PC-9 (cell line): ENCODE results near the gene SELPLG. TPM values are rescaled to one million over a fixed set of nuclear protein-coding genes. Genes with fewer than 3 reads are reported as not detected.
"Not testable (repeated sequence)": the region's sequence is repeated elsewhere in the genome, so short reads cannot be mapped to it uniquely, and the experiment has no call there.

ENCODE experiments used
- BruUV-seq: library from RNA; stranded (reverse); fragments of 400-500 nt; replicated peaks from 2 replicates; lab custom pipeline; 2021; lab: Mats Ljungman, UMichigan
- CTCF ChIA-PET: fragments of 300-600 bp; sonication (Branson Sonifier 250); formaldehyde crosslinking; loops from one replicate; lab custom pipeline; 2022; ENCODE audit warnings: antibody characterized with exemption; lab: Charles Lee
- POLR2A ChIA-PET: fragments of 300-600 bp; sonication (Branson Sonifier 250); formaldehyde crosslinking; loops from one replicate; lab custom pipeline; 2022; ENCODE audit warnings: antibody characterized with exemption; ENCODE audit not compliant: unreplicated experiment; lab: Charles Lee
- DNase-seq, 2 experiments: peaks; one replicate each; pipeline versions ENCODE4 v3.0.0 to v3.0.0-alpha.2; 2015 to 2022; ENCODE audit warnings: mixed read lengths in 1 of 2
- H2AFZ ChIP-seq: fragments of 200-600 bp; sonication (generic); 2 replicates; pipeline ENCODE4 v1.8.1; 2017; ENCODE audit warnings: antibody characterized with exemption
- H3F3A ChIP-seq: fragments of 200-600 bp; sonication (generic); 2 replicates; pipeline ENCODE4 v1.8.1; 2017; ENCODE audit warnings: antibody characterized with exemption, mild to moderate bottlenecking, low read depth; ENCODE audit not compliant: insufficient read depth
- H3K27ac ChIP-seq: fragments of 200-600 bp; sonication (generic); 2 replicates; pipeline ENCODE4 v1.6.1; 2016; ENCODE audit warnings: mixed run types
- H3K27me3 ChIP-seq: fragments of 200-600 bp; sonication (generic); 2 replicates; pipeline ENCODE4 v1.6.1; 2016; ENCODE audit warnings: low read depth, mixed run types; ENCODE audit not compliant: insufficient read depth
- H3K36me3 ChIP-seq: fragments of 200-600 bp; sonication (generic); 2 replicates; pipeline ENCODE4 v1.6.1; 2016; ENCODE audit warnings: low read depth, mixed run types
- H3K4me1 ChIP-seq: fragments of 200-600 bp; sonication (generic); replicated peaks from 2 replicates; pipeline ENCODE4 v1.6.1; 2016; ENCODE audit warnings: mixed run types; ENCODE audit not compliant: insufficient read depth
- H3K4me2 ChIP-seq: fragments of 200-600 bp; sonication (generic); 2 replicates; pipeline ENCODE4 v1.6.1; 2017; ENCODE audit warnings: mixed run types
- H3K4me3 ChIP-seq: fragments of 200-600 bp; sonication (generic); 2 replicates; pipeline ENCODE4 v1.6.1; 2016; ENCODE audit warnings: mixed run types
- H3K79me2 ChIP-seq: fragments of 200-600 bp; sonication (generic); 2 replicates; pipeline ENCODE4 v1.6.1; 2017; ENCODE audit warnings: low read depth, mixed run types
- H3K9me2 ChIP-seq: fragments of 200-600 bp; sonication (generic); 2 replicates; pipeline ENCODE4 v1.8.1; 2017; ENCODE audit warnings: mild to moderate bottlenecking; ENCODE audit not compliant: insufficient read depth
- H3K9me3 ChIP-seq: fragments of 200-600 bp; sonication (generic); 2 replicates; pipeline ENCODE4 v1.8.1; 2016; ENCODE audit warnings: low read depth; ENCODE audit not compliant: insufficient read depth
- H4K20me1 ChIP-seq: fragments of 200-600 bp; sonication (generic); 2 replicates; pipeline ENCODE4 v1.8.1; 2017; ENCODE audit not compliant: insufficient read depth
- EZH2 ChIP-seq: fragments of 200-600 bp; sonication (generic); IDR thresholded peaks from 2 replicates; pipeline ENCODE4 v1.8.0; 2017; ENCODE audit warnings: antibody characterized with exemption, low read depth
- intact Hi-C: fragments of 100-400 bp; cut with micrococcal nuclease; formaldehyde crosslinking; loops from one replicate; pipeline ENCODE4 v1.10.0; 2022; ENCODE audit not compliant: unreplicated experiment
- total RNA-seq: library from RNA; stranded (reverse); gene quantifications from 2 replicates; pipeline ENCODE4 v1.2.3, GENCODE V29; 2021
- TF ChIP-seq, protein P1 (sequence below): fragments of 200-600 bp; sonication (generic); conservative IDR thresholded peaks from 2 replicates; pipeline ENCODE4 v1.6.1; 2017; ENCODE audit warnings: mixed run types, antibody characterized with exemption, mild to moderate bottlenecking, moderate library complexity

SELPLG gene
- total RNA-seq, 1 experiment from 2014 or later: 0.96 TPM

DNA sequence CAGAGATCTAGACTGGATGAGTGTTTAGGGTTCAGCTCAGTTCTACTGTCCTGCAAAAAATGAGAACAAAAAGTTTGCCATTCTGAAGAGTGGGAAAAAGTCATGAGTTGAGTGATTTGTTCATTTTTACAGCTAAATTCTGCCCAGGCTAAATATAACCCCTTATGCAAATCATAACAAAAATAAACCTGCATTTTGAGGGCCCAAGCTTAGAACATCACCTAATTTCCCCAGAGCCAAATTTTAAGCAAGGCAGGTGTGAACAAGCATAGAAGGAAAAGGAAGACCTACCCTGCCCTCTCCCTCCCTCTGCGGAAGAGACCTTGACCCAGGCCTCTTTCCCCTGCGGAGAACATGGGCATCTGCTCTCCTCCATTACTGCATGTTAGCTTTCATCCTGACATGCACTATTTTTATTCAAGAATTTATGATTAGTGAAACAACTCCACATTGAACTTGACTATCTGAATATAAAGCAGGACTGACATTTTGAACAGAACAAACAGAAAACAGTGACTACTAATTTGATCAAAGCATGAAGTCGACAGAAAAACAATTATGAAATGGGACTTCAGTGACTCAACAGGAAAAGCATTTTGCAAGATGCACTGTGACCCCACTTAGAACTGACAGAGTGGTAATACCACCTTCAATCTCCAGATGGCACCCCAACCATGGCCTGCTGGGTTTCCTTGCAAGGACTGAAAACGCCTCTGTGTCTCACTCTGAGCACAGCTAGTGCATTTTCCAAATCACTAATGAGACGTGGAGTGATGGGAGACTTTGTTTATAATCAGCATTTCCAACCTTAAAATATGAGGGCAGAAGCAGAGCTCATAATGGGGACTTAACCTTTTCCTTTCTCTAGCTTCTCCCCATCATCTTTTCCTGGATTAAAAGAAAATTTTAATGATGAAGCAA, 30.9 kb upstream of the SELPLG start:
- intact Hi-C loops: loop anchor here (1.0 to 10.0 kb wide), 8 partner anchors 58 to 730 kb away; partner anchors contain the start of genes ALKBH2, ISCU and SART3
- no peaks in the 10 kb centered on the region for H3K27me3 ChIP-seq
- H3F3A ChIP-seq: peaks cover 24% of the 10 kb centered on the region
- no peaks in the 10 kb centered on the region; the same call in 1 of the 2 replicates for H3K36me3 ChIP-seq
- no peaks in the 10 kb centered on the region for H4K20me1 ChIP-seq
- H3K4me3 ChIP-seq: no peak overlapping the region
- peak; percentile 84 to 88 for DNase-seq
- TF ChIP-seq, protein P1, sequence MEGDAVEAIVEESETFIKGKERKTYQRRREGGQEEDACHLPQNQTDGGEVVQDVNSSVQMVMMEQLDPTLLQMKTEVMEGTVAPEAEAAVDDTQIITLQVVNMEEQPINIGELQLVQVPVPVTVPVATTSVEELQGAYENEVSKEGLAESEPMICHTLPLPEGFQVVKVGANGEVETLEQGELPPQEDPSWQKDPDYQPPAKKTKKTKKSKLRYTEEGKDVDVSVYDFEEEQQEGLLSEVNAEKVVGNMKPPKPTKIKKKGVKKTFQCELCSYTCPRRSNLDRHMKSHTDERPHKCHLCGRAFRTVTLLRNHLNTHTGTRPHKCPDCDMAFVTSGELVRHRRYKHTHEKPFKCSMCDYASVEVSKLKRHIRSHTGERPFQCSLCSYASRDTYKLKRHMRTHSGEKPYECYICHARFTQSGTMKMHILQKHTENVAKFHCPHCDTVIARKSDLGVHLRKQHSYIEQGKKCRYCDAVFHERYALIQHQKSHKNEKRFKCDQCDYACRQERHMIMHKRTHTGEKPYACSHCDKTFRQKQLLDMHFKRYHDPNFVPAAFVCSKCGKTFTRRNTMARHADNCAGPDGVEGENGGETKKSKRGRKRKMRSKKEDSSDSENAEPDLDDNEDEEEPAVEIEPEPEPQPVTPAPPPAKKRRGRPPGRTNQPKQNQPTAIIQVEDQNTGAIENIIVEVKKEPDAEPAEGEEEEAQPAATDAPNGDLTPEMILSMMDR: peak; percentile 95
- TF ChIP-seq EZH2: no peak
- no peak overlapping the region for H2AFZ ChIP-seq
- ChIA-PET CTCF (interaction anchor here (0.6 to 1.8 kb wide), 5 partner anchors 19 to 168 kb away, joined by 3 to 10 read pairs (median 4); no protein-coding TSS in a partner anchor), POLR2A (interaction anchor here (0.6 kb wide), 1 partner anchor 168 kb away, joined by 3 read pairs; no protein-coding TSS in a partner anchor)
- peaks cover 7% of the 10 kb centered on the region for H3K4me1 ChIP-seq
- H3K27ac ChIP-seq: peak overlapping the region; percentile 51
- peak overlapping the region; percentile 60 for H3K4me2 ChIP-seq
- H3K9me2 ChIP-seq: no peaks in the 10 kb centered on the region
- H3K9me3 ChIP-seq: no peaks in the 10 kb centered on the region
- BruUV-seq: no TSS peak
- peaks cover 19% of the 10 kb centered on the region for H3K79me2 ChIP-seq

DNA sequence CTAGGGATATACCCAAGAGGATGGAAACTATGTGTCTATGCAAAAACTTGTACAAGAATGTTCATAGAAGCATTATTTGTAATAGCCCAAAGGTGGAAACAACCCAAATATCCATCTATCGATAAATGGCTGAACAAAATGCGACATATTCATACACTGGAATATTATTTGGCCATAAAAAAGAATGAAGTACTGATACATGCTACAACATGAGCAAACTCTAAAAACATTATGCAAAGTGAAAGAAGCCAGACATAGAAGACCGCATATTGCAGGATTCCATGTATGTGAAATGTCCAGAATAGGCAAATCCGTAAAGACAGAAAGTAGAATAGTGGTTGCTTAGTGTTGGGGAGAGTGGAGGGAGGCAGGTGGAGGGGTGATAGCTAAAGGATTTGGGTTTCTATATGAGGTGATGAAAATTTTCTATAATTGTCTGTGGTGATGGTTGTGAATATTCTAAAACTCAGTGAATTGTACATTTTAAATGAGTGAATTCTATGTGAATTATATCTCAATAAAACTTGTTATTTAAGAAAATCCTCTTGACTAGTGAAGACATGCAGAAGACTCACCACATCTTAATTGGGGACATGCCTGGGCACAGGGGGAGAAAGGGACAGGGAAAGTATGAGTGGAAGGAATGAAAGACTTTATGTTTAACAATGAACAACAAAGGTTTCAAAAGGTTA, 29.8 kb upstream of the SELPLG start:
- CTCF ChIA-PET: no interaction called here
- Histone ChIP-seq H3K27me3 (no peaks in the 10 kb centered on the region), H3K27ac (peak overlapping the region; percentile 40), H4K20me1 (no peaks in the 10 kb centered on the region), H3K4me3 (no peak overlapping the region), H3K4me1 (peaks cover 7% of the 10 kb centered on the region), H3K4me2 (no peak overlapping the region), H3K9me3 (no peaks in the 10 kb centered on the region), H3K36me3 (peaks cover under 1% of the 10 kb centered on the region; the same call in 1 of the 2 replicates), H3K79me2 (peaks cover 19% of the 10 kb centered on the region), H3F3A (peaks cover 24% of the 10 kb centered on the region), H3K9me2 (no peaks in the 10 kb centered on the region), H2AFZ (no peak overlapping the region)
- TF ChIP-seq EZH2: no peak
- TF ChIP-seq, protein P1: no peak
- intact Hi-C loops: loop anchor here (1.0 to 10.0 kb wide), 5 partner anchors 59 to 731 kb away; partner anchors contain the start of genes ALKBH2, ISCU and SART3
- no TSS peak for BruUV-seq
- DNase-seq: no peak
- POLR2A ChIA-PET: no interaction called here

DNA sequence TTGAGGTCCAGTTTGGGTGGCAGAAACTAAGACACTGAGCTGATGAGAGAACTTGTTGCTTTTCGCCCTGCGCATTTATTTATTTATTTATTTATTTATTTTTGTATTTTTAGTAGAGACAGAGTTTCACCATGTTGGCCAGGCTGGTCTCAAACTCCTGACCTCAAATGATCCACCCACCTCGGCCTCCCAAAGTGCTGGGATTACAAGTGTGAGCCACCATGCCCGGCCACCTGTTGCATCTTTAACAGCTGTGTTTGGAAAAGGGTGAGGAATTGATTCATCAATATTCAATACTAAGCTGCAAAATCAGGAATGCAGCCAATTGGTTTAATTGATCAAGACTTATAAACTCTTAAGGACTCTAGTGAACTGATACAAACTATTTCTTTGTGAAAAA, 24.4 kb upstream of the SELPLG start:
- DNase-seq, H3K9me3 ChIP-seq, H3K4me3 ChIP-seq, H3K4me1 ChIP-seq, H3K27me3 ChIP-seq, H3K36me3 ChIP-seq, H3K4me2 ChIP-seq, H4K20me1 ChIP-seq, POLR2A ChIA-PET, BruUV-seq, H3K27ac ChIP-seq, CTCF ChIA-PET, intact Hi-C loops, H3K79me2 ChIP-seq, H3K9me2 ChIP-seq, H3F3A ChIP-seq, H2AFZ ChIP-seq: not testable (repeated sequence)
